ENCODE results near the gene RPL36AL. TPM values are rescaled to one million over a fixed set of nuclear protein-coding genes. Genes with fewer than 3 reads are reported as not detected.
"Not testable (repeated sequence)": the region's sequence is repeated elsewhere in the genome, so short reads cannot be mapped to it uniquely, and the experiment has no call there.

Gene RPL36AL
- polyA plus RNA-seq, 3 donors = 210 to 239 (median 220) TPM

- peak in 9 of 11 donors; percentile 44 to 81 (median 58) for DNase-seq (ENCODE audit: extremely low read depth in 1 of 11, low read depth in 9 of 11, low spot score in 4 of 11)
Measured at GRCh38 chr14:49586673-49587460, 33.6 kb downstream of the RPL36AL start.

GRCh38 chr14:49585803-49586672 is 34.4 kb downstream of the RPL36AL start, which contains the start of gene RPS29:
RPS29 (minus strand) TSS chr14:49586380; CDS start chr14:49586346, 34 bp downstream.
- peak; percentile 98 to 100 (median 99) for DNase-seq (ENCODE audit: extremely low read depth in 1 of 11, low read depth in 9 of 11, low spot score in 4 of 11)

- DNase-seq (ENCODE audit: extremely low read depth in 1 of 11, low read depth in 9 of 11, low spot score in 4 of 11) = not testable (repeated sequence)
Measured at GRCh38 chr14:49584981-49585640, 35.3 kb downstream of the RPL36AL start.

DNA sequence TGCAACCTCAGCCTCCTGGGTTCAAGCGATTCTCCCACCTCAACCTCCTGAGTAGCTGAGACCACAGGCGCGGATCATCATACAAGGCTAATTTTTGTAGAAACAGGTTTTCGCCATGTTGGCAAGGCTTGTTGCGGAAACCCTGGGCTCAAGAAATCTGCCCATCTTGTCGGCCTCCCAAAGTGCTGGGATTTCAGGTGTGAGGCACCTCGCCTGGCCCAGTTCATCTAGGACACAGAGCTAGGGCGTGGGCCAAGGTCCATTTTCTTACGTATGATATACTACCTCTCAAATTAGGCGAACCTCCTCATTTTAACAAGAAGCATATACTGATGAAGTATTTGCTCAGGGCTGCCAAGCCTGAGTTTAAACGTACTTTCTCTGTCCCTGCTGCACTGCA is 36.4 kb downstream of the RPL36AL start:
- DNase-seq (ENCODE audit: extremely low read depth in 1 of 11, low read depth in 9 of 11, low spot score in 4 of 11) = no peak

GRCh38 chr14:49583629-49584028 is 36.8 kb downstream of the RPL36AL start:
- DNase-seq (ENCODE audit: extremely low read depth in 1 of 11, low read depth in 9 of 11, low spot score in 4 of 11) = no peak

DNA sequence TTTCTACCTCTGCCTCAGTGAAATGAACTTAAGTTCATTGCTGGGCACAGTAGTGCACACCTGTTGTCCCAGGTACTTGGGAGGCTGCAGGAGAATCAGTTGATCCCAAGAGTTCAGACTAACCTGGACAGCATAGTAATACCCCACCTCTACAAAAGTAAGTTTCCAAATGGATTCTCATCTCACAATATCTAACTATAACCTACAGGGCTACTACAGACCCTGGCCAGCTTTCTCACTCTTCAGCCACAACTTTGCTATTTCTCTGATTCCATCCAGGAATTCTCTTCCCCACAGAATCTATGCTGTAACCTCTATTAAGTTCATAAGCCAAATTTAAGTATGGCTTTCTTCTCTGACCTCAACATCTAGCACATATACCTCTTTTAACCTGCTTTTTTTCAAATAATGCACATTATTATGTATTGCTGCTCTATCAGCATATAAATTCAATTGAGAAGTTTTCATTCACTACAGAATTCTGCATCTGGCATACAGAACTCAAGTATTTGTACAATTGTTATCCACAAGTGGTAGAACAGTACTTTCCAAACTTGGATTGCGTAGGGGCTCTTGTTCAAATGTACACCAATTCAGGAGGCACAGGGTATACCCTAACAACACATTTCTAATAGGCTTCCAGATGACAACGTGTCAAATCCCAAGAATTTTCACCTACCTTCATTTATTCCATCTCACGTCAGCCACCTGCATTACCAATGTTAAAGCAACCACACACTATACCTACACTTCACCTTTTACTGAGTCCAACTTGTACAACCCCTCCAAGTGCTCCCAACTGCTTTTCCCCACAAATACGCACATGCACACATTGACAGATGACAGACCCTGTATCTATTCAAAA is 38.1 kb downstream of the RPL36AL start:
- DNase-seq (ENCODE audit: extremely low read depth in 1 of 11, low read depth in 9 of 11, low spot score in 4 of 11) = no peak

DNA sequence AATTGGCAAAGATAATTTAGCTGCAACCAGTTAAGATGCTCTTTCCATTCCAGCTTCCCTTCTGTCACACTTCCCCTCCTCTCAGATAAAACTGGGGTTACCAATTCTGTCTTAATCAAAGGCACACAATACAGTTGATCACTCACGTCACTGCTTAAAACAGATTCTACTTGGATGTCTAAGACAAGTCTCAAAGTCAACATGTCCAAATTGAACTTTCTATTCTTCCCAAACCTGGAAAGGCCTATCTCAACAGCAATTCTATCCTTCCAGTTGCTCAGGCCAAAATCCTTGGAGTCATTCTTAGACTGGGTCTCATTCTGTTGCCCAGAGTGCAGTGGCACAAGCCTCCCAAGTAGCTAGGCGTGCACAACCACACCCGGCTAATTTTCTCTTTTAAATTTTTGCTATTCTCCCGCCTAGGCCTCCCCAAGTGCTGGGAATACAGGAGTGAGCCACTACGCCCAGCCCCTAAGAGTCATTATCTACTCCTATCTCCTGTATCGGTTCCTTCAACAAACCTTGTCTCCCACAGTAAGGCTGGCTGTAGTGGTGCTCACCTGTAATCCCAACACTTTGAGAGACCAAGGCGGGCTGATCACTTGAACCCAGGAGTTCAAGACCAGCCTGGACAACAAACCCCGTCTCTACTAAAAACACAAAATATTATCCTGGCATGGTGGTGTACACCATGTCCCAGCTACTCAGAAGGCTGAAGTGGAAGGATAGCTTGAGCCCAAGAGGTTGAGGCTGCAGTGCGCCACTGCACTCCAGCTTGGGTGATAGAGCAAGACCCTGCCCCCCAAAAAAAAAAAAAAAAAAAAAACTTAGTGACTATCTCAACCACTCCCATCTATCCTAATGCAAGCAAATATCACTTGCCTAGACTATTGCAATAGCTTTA is 39.0 kb downstream of the RPL36AL start:
- no peak for DNase-seq (ENCODE audit: extremely low read depth in 1 of 11, low read depth in 9 of 11, low spot score in 4 of 11)

DNA sequence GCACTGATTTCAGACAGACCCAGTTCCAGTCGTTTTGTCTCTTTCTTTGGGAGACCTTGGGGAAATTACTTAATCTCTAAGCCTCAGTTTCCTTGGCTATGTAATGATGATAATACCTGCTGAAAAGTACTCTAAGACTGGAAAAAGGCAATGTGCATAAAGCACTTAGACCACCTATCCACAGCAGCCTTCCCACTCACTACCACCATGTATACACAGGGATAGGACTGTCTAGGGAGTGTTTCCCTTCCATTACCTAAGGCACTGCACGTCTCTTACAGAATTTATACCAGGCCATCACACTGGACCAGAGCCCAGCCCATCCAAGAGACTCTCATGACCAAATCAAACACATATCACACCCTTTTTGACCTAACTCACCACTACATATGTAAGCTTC is 40.6 kb downstream of the RPL36AL start:
- no peak for DNase-seq (ENCODE audit: extremely low read depth in 1 of 11, low read depth in 9 of 11, low spot score in 4 of 11)

DNA sequence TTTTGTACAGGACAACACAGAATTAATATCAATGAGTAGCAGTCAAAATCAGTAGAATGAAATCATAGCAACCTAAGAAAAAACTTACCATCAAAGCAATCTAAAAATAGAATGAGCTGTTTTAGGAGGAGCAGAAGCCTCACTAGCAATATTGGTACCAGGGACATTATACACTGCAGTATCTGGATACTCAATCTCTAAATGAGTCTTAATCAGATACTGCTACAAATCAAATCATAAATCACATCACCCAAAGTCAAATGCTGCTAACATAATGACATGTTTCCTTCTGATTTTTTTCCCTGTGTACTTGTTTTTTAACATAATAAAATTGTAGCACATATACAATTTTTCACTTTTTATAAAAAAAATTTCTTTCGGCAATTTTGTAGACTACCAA is 42.3 kb downstream of the RPL36AL start:
- no peak for DNase-seq (ENCODE audit: extremely low read depth in 1 of 11, low read depth in 9 of 11, low spot score in 4 of 11)

- DNase-seq (ENCODE audit: extremely low read depth in 1 of 11, low read depth in 9 of 11, low spot score in 4 of 11) = no peak
Measured at GRCh38 chr14:49574038-49574437, 46.4 kb downstream of the RPL36AL start.

GRCh38 chr14:49569281-49569680 is 51.1 kb downstream of the RPL36AL start:
- DNase-seq (ENCODE audit: extremely low read depth in 1 of 11, low read depth in 9 of 11, low spot score in 4 of 11) = no peak

Other genes starting within 250 kb of the RPL36AL start
- gene RPS29, start 34.2 kb downstream of the RPL36AL start, polyA plus RNA-seq (ENCODE audit: insufficient read length in 3 of 3) = 1,000 to 10,000 TPM; 1,430 to 1,747 (median 1,622) TPM
- 10 to 100 TPM; 10.4 to 15.6 (median 13.8) TPM for gene LRR1, start 21.7 kb downstream of the RPL36AL start, polyA plus RNA-seq (ENCODE audit: insufficient read length in 3 of 3)
- 10 to 100 TPM in 2 of 3 donors, 1 to 10 TPM in 1; 7.3 to 24.6 (median 16.6) TPM for gene MGAT2, start 173 bp upstream of the RPL36AL start, polyA plus RNA-seq (ENCODE audit: insufficient read length in 3 of 3)
- 10 to 100 TPM; 15.8 to 18.7 (median 16.5) TPM for gene DNAAF2, start 14.6 kb upstream of the RPL36AL start, polyA plus RNA-seq (ENCODE audit: insufficient read length in 3 of 3)
- 10 to 100 TPM; 16.7 to 22.0 (median 20.2) TPM for gene POLE2, start 67.6 kb upstream of the RPL36AL start, polyA plus RNA-seq (ENCODE audit: insufficient read length in 3 of 3)
- 1 to 10 TPM; 4.0 to 7.5 (median 5.3) TPM for gene KLHDC1, start 72.5 kb upstream of the RPL36AL start, polyA plus RNA-seq (ENCODE audit: insufficient read length in 3 of 3)
- gene KLHDC2, start 147.5 kb upstream of the RPL36AL start, polyA plus RNA-seq (ENCODE audit: insufficient read length in 3 of 3) = 100 to 1,000 TPM; 133 to 182 (median 176) TPM
- gene NEMF, start 232.2 kb upstream of the RPL36AL start, polyA plus RNA-seq (ENCODE audit: insufficient read length in 3 of 3) = 10 to 100 TPM; 77.1 to 91.4 (median 83.2) TPM

Measured in renal cortex interstitium (tissue), 11 donors.